Adipocyte (in vitro differentiated cells): ENCODE measurements around the gene KCNIP1.
A peak's percentile ranks its signal among the peaks of the same experiment; 100 is the strongest.
"Not testable (repeated sequence)": the region's sequence is repeated elsewhere in the genome, so short reads cannot be mapped to it uniquely, and the experiment has no call there.

ENCODE experiments used
- DNase-seq: peaks from one replicate; pipeline ENCODE4 v3.0.0-alpha.2; 2015; ENCODE audit warnings: low read depth
- H3K27me3 ChIP-seq: replicated peaks from 2 replicates; pipeline ENCODE4 v1.7.0; 2013; ENCODE audit warnings: mild to moderate bottlenecking, low read length, moderate library complexity; ENCODE audit not compliant: control insufficient read depth, insufficient read depth
- H3K36me3 ChIP-seq: 2 replicates; pipeline ENCODE4 v1.7.0; 2013; ENCODE audit warnings: low read length, mild to moderate bottlenecking, moderate library complexity; ENCODE audit not compliant: control insufficient read depth, insufficient read depth, severe bottlenecking
- H3K4me1 ChIP-seq: 2 replicates; pipeline ENCODE4 v1.7.0; 2013; ENCODE audit warnings: mild to moderate bottlenecking, low read length, moderate library complexity; ENCODE audit not compliant: control insufficient read depth, insufficient read depth
- H3K4me3 ChIP-seq: 2 replicates; pipeline ENCODE4 v1.7.0; 2013; ENCODE audit warnings: mild to moderate bottlenecking, low read length, moderate library complexity
- H3K9ac ChIP-seq: 2 replicates; pipeline ENCODE4 v1.7.0; 2013; ENCODE audit warnings: mild to moderate bottlenecking, low read length, moderate library complexity
- H3K9me3 ChIP-seq: 2 replicates; pipeline ENCODE4 v1.7.0; 2013; ENCODE audit warnings: mild to moderate bottlenecking, low read length, moderate library complexity; ENCODE audit not compliant: control insufficient read depth

The KCNIP1 gene

DNA sequence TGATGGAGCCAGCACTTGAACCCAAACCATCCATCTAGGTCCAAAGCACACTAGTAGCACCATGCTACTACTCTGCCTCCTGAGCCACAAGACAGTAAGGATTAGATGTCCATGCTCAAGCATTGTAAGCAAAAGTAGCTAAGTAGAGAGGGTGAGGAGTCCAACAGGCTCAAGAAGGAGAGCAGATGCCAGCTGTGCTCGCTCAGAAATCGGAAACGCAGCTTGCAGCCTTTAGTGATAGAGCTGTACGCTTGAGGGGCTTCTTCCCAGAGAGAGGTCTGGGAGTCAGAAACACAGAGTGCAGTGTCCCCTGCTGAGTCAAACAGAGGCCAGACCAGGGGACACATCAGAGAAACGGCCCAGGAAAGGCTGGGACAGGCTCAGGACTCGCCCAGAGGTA is 247.0 kb downstream of the KCNIP1 start:
- H3K9me3 ChIP-seq: no peaks in the 10 kb centered on the region
- no peak overlapping the region for H3K4me3 ChIP-seq
- DNase-seq: no peak
- no peak overlapping the region for H3K9ac ChIP-seq
- H3K27me3 ChIP-seq: peaks cover 58% of the 10 kb centered on the region
- H3K4me1 ChIP-seq: peaks cover 2% of the 10 kb centered on the region
- H3K36me3 ChIP-seq: no peaks in the 10 kb centered on the region

DNA sequence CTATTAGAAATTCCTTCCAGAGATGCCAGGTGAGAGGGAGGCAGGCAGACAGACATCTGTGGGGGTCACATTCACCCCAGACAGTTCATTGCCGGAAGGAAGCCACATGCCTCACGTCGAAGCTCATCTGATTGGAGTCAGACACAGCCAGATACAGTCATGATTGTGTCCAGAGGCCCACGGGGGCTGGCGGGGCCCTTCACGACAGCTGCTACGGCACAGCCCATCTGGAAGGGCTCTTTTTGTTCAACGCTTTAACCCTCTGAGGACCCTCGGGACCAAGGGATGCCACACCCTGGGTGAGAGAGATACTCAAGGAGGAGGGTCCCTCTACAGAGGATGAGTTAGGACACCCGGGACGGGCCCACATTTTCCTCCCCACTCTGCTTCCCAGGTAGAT is 247.8 kb downstream of the KCNIP1 start:
- DNase-seq: no peak
- Histone ChIP-seq H3K9me3 (no peaks in the 10 kb centered on the region), H3K4me1 (peaks cover 10% of the 10 kb centered on the region), H3K9ac (no peak overlapping the region), H3K36me3 (no peaks in the 10 kb centered on the region), H3K27me3 (peaks cover 54% of the 10 kb centered on the region), H3K4me3 (no peak overlapping the region)

DNA sequence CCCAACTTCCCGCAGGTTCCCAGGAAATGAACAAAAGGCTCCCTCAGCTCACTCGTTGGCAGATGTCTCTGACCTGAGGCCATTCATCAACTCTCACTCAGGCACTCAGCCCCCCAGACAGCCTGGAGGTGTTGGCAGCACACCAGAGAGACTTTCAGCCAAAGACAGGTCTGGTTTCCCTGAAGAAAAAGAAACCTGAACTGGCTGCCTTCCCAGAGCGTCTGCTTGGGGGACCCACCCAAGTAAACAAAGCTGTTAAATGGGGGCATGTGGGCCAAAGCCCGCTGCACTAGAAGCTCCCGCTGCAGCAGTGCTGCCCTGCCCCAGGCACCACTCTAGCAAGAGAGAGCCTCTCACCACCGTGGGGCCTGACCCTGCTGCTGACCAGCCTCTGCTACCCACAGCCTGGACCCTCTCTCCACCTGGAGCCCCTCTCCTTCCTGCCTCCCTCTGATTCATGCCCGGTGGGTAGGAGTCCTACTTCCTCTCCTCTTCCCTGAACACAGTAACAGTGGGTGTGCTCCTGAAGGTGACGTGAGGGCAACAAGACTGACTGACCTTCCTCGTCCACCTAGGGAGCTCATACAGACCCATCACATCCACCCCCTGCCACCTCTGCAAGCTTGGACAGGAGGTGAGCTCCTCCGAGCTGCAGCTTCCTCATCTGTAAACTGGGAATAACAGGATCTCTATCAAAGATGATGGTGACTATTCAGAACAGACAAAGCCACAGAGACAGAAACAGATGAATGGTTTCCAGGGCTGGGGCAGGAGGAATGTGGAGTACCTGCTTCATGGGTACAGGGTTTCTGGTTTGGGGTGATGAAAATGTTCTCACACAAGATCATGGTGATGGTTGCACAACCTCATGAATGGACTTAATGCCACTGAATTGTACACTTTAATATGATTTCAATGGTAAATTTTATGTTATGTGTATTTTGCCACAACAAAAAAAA is 248.7 kb downstream of the KCNIP1 start:
- H3K9me3 ChIP-seq: no peaks in the 10 kb centered on the region

DNA sequence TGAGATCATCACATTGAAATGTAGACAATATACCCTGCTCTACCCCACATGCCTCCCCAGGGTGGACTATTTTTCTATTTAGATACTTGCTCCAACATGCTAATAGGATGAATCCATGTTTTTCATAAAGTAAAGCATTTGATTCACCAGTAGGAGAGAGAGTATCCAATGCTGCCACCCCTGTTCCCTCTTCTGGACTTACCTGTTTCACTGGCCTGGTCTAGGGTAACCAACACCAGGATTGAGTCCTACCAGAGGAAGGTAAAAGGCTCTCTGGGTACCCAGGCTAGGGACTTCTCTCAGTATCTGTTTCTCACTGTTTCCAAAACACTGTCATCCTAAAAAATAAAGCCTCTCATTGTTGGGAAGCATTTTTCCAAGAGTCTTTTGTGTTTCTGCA is 249.5 kb downstream of the KCNIP1 start:
- Histone ChIP-seq H3K36me3 (no peaks in the 10 kb centered on the region), H3K27me3 (peaks cover 50% of the 10 kb centered on the region), H3K4me1 (peaks cover 24% of the 10 kb centered on the region), H3K9me3 (no peaks in the 10 kb centered on the region), H3K9ac (no peak overlapping the region), H3K4me3 (no peak overlapping the region)
- DNase-seq: no peak

More for the DNA sequence above, 248.7 kb downstream of the KCNIP1 start:
- Histone ChIP-seq H3K9ac (no peak overlapping the region), H3K36me3 (no peaks in the 10 kb centered on the region), H3K4me3 (no peak overlapping the region), H3K4me1 (peaks cover 18% of the 10 kb centered on the region), H3K27me3 (peaks cover 50% of the 10 kb centered on the region)
- no peak for DNase-seq

DNA sequence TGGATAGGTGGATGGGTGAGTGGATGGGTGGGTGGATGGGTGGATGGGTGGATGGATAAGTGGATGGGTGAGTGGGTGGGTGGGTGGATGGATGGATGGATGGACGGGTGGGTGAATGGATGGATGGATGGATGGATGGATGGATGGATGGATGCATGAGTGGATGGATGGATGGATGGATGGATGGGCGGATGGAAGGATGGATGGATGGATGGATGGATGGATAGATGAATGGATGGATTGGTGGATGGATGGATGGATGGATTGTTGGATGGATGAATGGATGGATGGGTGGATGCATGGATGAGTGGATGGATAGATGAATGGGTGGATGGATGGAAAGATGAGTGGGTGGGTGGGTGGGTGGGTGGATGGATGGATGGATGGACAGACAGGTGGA is 250.7 kb downstream of the KCNIP1 start:
- not testable (repeated sequence) for H3K4me3 ChIP-seq, DNase-seq, H3K36me3 ChIP-seq, H3K9ac ChIP-seq, H3K9me3 ChIP-seq
- Histone ChIP-seq H3K27me3 (peaks cover 42% of the 10 kb centered on the region), H3K4me1 (peaks cover 24% of the 10 kb centered on the region)

DNA sequence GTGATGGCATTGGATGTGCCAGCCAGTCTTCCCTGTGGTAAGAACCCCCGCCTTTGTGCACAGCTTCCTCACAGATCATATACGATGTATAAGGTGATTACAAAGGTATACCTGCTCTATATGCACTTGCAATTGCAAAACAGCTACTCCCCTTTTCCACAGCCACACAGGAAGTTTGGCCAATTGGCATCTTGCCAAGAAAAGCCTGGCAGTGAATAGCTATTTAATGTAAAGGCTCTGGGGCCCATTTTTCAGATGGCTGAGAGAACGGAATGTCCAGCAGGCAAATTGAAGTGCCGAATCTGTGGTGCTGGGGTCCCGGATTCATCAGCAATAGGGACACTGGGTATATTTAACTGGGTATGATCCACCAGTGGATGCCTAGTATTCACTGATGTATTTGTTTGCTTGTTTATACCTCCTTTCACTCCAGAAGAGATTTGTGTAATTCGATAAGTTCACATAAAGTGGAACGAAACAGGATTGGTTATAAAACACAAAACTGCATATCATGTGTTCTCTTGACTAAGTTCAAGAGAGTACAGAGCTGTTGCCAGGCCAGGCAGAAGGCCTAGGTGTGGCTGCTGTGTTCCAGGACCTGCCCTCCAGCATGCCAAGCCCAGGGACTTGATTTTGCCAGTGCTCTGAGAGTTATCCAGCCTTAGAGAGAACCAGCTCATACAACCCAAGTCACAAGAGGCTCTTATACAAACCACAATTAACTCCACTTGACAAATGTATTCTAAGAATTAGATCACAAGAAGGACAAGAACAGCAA is 252.0 kb downstream of the KCNIP1 start:
- peaks cover 40% of the 10 kb centered on the region for H3K27me3 ChIP-seq
- H3K36me3 ChIP-seq: no peaks in the 10 kb centered on the region
- no peak overlapping the region for H3K4me3 ChIP-seq
- peaks cover 24% of the 10 kb centered on the region for H3K4me1 ChIP-seq
- no peaks in the 10 kb centered on the region for H3K9me3 ChIP-seq
- peak overlapping the region; percentile 2 for H3K9ac ChIP-seq
- no peak for DNase-seq

DNA sequence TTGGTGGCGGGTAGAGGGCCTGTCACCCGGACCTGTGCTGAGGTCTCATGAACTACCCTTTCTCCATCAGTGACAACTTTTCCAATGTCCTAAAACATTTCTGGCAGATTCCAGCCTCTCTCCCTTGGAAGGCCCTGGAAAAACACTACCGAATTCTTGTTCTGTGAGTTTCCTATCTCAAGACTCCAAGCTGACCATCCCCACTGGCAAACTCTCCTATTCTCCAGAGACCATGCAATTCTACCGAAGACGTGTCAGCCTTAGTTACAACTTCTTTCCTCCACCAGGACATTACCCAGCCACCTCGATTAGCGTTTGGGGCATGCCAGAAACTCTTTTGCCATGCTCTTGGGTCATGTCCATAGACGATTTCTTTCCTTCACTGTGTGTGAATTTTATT is 252.9 kb downstream of the KCNIP1 start:
- no peak for DNase-seq
- Histone ChIP-seq H3K4me1 (peaks cover 24% of the 10 kb centered on the region), H3K27me3 (peaks cover 36% of the 10 kb centered on the region), H3K9me3 (no peaks in the 10 kb centered on the region), H3K9ac (no peak overlapping the region), H3K4me3 (peak overlapping the region; percentile 44), H3K36me3 (no peaks in the 10 kb centered on the region)

DNA sequence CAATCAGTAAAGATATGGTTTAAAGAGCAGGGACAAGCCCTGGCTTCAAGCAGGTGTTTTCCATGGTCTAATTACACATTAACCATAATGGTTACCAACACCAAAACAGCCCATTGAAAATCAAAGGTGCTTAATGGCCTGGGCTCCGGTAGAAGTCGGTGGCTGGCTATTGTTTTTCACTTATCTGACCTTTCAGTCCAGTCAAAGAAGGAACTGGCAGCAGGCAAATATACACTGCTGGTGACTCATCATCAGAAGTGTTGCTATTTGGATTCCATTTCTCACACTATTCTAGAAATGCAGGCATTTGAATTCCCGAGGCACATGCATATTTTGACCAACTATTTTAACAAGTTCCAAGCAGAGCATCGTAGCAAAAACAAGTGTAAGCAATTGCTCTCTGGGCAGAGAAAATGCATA is 253.4 kb downstream of the KCNIP1 start:
- peaks cover 24% of the 10 kb centered on the region for H3K4me1 ChIP-seq
- peak; percentile 34 for DNase-seq
- peak overlapping the region; percentile 44 for H3K4me3 ChIP-seq
- H3K36me3 ChIP-seq: no peaks in the 10 kb centered on the region
- no peak overlapping the region for H3K9ac ChIP-seq
- H3K27me3 ChIP-seq: peaks cover 31% of the 10 kb centered on the region
- H3K9me3 ChIP-seq: no peaks in the 10 kb centered on the region

DNA sequence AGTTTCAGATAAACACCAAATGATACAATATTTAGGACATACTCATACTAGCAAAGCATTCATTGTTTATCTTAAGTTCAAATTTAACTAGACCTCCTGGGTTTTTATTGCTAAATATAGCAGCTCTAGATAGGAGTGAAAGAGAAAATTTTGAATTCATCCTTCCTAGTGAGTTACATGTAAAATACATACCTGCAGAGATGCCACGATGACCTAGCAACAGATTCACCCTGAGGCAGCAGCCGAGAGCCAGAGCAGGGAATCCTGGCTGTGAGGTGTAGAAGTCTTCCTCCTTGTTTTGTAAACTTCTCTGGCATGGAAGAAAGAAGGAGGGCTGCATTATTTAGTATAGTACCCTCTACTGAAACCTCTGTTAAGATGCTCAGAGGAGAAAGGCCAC is 253.8 kb downstream of the KCNIP1 start:
- no peaks in the 10 kb centered on the region for H3K36me3 ChIP-seq
- peaks cover 24% of the 10 kb centered on the region for H3K4me1 ChIP-seq
- peak overlapping the region; percentile 9 for H3K4me3 ChIP-seq
- H3K9ac ChIP-seq: no peak overlapping the region
- no peak for DNase-seq
- no peaks in the 10 kb centered on the region for H3K9me3 ChIP-seq
- H3K27me3 ChIP-seq: peaks cover 27% of the 10 kb centered on the region

DNA sequence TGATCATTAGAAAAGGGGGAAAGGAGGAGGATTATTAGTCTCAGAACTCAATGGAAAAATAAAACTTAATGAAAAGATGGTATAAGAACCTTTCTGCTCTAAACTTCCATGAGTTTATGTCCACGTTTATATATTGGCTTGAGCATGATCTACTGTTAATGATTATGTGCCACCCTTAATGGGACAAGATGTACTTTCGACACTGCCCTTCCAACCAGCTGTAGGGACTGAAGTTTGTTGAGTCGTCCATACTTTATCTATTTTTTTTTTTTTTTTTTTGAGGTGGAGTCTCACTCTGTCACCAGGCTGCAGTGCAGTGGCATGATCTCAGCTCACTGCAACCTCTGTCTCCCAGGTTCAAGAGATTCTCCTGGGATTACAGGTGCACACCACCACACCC is 254.7 kb downstream of the KCNIP1 start:
- Histone ChIP-seq H3K4me3 (no peak overlapping the region), H3K4me1 (peaks cover 24% of the 10 kb centered on the region), H3K9ac (no peak overlapping the region), H3K9me3 (no peaks in the 10 kb centered on the region), H3K27me3 (peaks cover 18% of the 10 kb centered on the region), H3K36me3 (no peaks in the 10 kb centered on the region)
- DNase-seq: no peak

DNA sequence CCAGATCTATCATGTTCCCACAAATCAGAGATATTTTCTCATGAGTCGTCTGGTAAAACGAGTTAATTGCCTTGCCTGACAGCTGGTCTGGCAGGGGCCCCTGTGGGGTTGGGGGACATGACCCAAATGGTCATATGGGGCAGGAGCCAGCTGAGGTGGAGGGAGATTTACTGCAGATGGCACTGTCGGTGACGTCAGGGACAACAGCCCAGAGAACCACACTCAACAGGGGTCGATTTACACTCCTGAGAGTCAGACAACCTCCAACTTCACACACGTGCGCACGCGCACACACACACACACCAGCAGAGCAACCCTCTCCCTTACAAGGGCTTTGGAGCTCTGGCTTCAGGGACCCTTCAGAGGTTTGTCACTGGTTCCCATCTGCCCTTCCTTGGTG is 256.3 kb downstream of the KCNIP1 start:
- no peak overlapping the region for H3K4me3 ChIP-seq
- no peaks in the 10 kb centered on the region for H3K36me3 ChIP-seq
- peaks cover 18% of the 10 kb centered on the region for H3K27me3 ChIP-seq
- no peaks in the 10 kb centered on the region for H3K9me3 ChIP-seq
- DNase-seq: no peak
- H3K9ac ChIP-seq: no peak overlapping the region
- H3K4me1 ChIP-seq: peaks cover 24% of the 10 kb centered on the region
